Measurements from ENCODE around the gene ZNF330.

The ZNF330 gene

DNA sequence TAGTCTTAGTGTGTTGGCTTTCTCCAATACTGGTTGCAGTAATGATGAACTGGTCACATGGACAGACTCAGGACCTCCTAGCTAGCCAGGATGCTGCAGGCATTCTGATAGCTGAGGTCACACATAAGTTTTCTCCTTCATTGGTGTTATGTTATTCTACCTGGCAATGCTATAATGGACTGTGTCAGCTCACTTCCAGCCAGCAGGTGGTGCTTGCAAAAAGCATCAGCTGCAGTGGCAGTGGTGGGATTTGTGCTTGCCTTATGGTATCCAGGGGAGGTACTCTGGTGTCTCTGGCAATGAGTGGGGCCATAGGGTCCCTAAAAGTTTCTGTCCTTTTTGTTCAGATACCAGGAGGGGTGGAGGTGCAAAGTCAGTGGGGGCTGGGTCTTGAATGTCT lies 33.6 kb downstream of the ZNF330 start:
- Histone ChIP-seq H3K4me1 (ENCODE audit: control insufficient read depth, insufficient read depth, low read length, unreplicated experiment) (no peaks in the 10 kb centered on the region), H3K27ac (ENCODE audit: low read depth, low read length) (no peak overlapping the region), H3K27me3 (ENCODE audit: insufficient read depth, low read length) (no peaks in the 10 kb centered on the region), H3K4me3 (ENCODE audit: low read depth, low read length) (no peak overlapping the region), H3K36me3 (ENCODE audit: insufficient read depth, low read length) (no peaks in the 10 kb centered on the region), H3K79me2 (ENCODE audit: control insufficient read depth, insufficient read depth, low read length, unreplicated experiment) (no peaks in the 10 kb centered on the region), H2AFZ (ENCODE audit: low read length, unreplicated experiment) (no peak overlapping the region)

DNA sequence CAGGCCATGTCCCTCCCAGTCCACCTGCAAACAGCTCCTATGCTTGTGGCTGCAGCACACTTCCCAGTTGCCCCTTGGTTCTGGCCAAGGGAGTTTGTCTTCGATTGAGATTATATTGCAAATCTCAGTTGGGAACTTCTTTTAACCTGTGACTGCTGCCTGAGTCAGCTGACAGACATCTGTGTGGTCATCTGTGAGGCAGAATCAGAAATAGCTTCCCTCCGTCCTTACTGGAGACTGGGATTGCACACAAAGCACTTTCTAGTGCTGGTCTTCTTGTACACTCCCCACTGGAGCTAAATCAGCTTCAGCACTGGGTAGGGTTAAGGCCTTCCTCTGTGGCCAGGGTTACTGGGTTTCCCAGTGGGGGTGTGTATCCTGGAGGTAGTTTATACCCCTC lies 34.3 kb downstream of the ZNF330 start:
- Histone ChIP-seq H3K4me3 (ENCODE audit: low read depth, low read length) (no peak overlapping the region), H2AFZ (ENCODE audit: low read length, unreplicated experiment) (no peak overlapping the region), H3K27me3 (ENCODE audit: insufficient read depth, low read length) (no peaks in the 10 kb centered on the region), H3K36me3 (ENCODE audit: insufficient read depth, low read length) (no peaks in the 10 kb centered on the region), H3K79me2 (ENCODE audit: control insufficient read depth, insufficient read depth, low read length, unreplicated experiment) (no peaks in the 10 kb centered on the region), H3K27ac (ENCODE audit: low read depth, low read length) (no peak overlapping the region), H3K4me1 (ENCODE audit: control insufficient read depth, insufficient read depth, low read length, unreplicated experiment) (no peaks in the 10 kb centered on the region)

DNA sequence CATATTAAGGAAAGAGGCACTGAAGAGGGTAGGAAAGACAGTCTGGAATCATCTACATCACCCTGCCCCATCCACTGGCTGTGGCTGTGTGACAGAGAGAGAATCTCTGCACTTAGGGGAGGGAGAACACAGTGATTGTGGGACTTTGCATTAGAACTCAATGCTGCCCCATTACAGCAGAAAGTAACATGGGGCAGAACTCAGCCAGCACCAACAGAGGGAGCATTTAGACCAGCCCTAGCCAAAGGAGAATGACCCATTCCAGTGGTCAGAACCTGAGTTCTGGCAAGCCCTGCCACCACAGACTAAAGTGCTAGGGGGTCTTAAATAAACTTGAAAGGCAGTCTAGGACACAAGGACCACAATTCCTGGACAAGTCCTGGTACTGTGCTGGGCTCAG lies 37.9 kb downstream of the ZNF330 start:
- H3K4me3 ChIP-seq (ENCODE audit: low read depth, low read length), result no peak overlapping the region
- H3K27ac ChIP-seq (ENCODE audit: low read depth, low read length), result no peak overlapping the region
- H3K4me1 ChIP-seq (ENCODE audit: control insufficient read depth, insufficient read depth, low read length, unreplicated experiment), result no peaks in the 10 kb centered on the region
- no peak overlapping the region for H2AFZ ChIP-seq (ENCODE audit: low read length, unreplicated experiment)
- H3K79me2 ChIP-seq (ENCODE audit: control insufficient read depth, insufficient read depth, low read length, unreplicated experiment), result no peaks in the 10 kb centered on the region
- H3K36me3 ChIP-seq (ENCODE audit: insufficient read depth, low read length), result no peaks in the 10 kb centered on the region
- H3K27me3 ChIP-seq (ENCODE audit: insufficient read depth, low read length), result no peaks in the 10 kb centered on the region

DNA sequence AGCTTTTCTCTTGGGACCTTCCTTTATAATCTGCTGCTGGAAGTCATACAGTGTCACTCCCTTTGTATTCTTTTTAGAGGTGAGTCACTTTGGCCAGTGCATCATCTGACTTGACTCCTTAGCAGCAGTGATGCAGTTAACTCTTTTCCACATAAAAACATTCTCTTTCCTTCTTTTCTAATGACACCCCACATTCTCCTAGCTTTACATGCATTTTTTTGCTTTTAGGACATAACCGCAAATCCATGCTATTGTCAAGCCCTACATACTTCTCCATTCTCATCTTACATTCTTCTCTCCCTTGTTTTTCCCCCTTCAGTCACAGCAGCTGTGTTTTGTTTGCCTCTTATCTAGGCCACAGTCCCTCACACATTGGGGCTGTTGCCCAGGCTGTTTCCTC lies 55.1 kb downstream of the ZNF330 start:
- H2AFZ ChIP-seq (ENCODE audit: low read length, unreplicated experiment), result no peak overlapping the region
- peak overlapping the region; percentile 17; the same call in 1 of the 2 replicates for H3K27ac ChIP-seq (ENCODE audit: low read depth, low read length)

DNA sequence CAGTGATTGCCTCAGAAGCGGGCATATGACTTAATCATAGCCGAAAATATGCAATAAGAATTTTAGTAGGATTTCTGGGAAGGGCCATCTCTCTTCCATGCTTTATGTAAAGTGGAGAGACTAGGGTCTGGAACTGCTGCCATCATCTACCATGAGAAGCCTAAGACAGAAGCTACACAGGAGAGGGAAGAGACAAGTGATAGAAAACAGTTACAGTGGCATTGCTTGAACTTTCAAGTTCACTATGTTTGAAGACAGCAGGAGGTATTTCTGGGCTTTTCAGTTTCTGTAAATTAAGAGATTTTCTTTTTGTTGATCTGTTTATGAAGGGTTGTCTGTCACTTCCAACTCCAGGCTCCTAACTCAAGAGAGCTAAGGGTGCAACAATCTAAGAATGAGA lies 62.5 kb downstream of the ZNF330 start:
- Histone ChIP-seq H3K79me2 (ENCODE audit: control insufficient read depth, insufficient read depth, low read length, unreplicated experiment) (no peaks in the 10 kb centered on the region), H2AFZ (ENCODE audit: low read length, unreplicated experiment) (no peak overlapping the region), H3K4me1 (ENCODE audit: control insufficient read depth, insufficient read depth, low read length, unreplicated experiment) (no peaks in the 10 kb centered on the region), H3K36me3 (ENCODE audit: insufficient read depth, low read length) (no peaks in the 10 kb centered on the region), H3K4me3 (ENCODE audit: low read depth, low read length) (no peak overlapping the region), H3K27me3 (ENCODE audit: insufficient read depth, low read length) (no peaks in the 10 kb centered on the region), H3K27ac (ENCODE audit: low read depth, low read length) (no peak overlapping the region)

More for the DNA sequence above, 55.1 kb downstream of the ZNF330 start:
- H3K27me3 ChIP-seq (ENCODE audit: insufficient read depth, low read length), result no peaks in the 10 kb centered on the region
- H3K79me2 ChIP-seq (ENCODE audit: control insufficient read depth, insufficient read depth, low read length, unreplicated experiment), result no peaks in the 10 kb centered on the region
- H3K4me3 ChIP-seq (ENCODE audit: low read depth, low read length), result no peak overlapping the region
- H3K4me1 ChIP-seq (ENCODE audit: control insufficient read depth, insufficient read depth, low read length, unreplicated experiment), result peaks cover 4% of the 10 kb centered on the region
- H3K36me3 ChIP-seq (ENCODE audit: insufficient read depth, low read length), result no peaks in the 10 kb centered on the region

DNA sequence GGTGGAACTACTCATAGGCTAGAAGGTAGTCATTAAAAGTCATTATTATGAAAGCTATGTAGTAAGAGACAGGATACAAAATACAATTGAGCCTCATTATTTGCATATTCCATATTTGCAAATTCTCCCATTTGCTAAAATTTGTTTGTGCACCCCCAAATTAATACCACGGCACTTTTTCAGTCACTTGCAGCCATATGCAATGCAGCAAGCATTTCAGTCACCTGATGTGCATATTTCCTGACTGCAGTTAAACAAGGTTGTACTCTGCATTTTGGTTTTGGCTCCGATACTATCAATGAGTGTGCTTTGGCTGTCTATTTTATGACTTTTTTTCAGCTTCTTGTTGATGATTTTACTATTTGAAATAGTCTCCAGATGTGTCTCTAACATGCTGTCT lies 62.9 kb downstream of the ZNF330 start:
- Histone ChIP-seq H3K36me3 (ENCODE audit: insufficient read depth, low read length) (no peaks in the 10 kb centered on the region), H3K27me3 (ENCODE audit: insufficient read depth, low read length) (no peaks in the 10 kb centered on the region), H3K79me2 (ENCODE audit: control insufficient read depth, insufficient read depth, low read length, unreplicated experiment) (no peaks in the 10 kb centered on the region), H2AFZ (ENCODE audit: low read length, unreplicated experiment) (no peak overlapping the region), H3K27ac (ENCODE audit: low read depth, low read length) (no peak overlapping the region), H3K4me3 (ENCODE audit: low read depth, low read length) (no peak overlapping the region), H3K4me1 (ENCODE audit: control insufficient read depth, insufficient read depth, low read length, unreplicated experiment) (no peaks in the 10 kb centered on the region)
